ENCODE data around the gene C11orf91.
"Not testable (repeated sequence)": the region's sequence is repeated elsewhere in the genome, so short reads cannot be mapped to it uniquely, and the experiment has no call there.

The C11orf91 gene

DNA sequence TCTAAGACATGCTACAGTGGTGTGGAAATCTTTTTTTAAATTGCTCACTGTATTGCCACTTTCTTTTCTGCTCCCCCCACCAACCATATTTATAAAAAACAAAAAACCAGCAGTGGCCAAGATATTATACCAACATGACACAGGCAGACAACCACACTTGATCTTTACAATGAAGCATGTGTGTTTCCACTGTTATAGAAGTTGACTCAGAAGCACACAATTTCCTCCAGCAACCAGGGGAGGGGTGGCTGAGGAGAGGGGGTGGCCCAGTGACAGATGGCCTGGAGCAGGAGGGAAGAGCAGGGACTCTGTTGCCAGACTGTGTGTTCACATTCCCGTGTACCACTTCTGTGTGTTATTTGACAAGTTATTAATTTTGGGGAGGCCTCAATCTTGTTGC lies 20.8 kb upstream of the C11orf91 start:
- DNase-seq, result no peak

DNA sequence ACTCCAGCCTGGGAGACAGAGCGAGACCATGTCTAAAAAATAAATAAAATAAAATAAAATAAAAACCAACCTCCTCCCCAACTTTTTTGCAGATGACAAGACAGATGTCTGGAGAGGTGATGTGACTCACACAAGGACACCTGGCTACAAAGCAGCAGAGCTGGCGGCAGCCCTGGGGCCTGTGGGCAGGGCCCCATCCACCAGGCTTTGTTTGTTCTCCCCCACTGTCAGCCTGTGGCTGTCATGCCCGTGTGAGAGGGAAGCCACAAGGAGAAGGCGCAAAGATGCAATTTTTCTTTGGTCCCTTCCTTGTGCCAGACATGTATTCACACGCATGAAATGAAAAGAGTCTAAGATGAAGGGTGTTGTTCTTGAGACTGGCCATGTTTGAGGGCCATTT lies 19.0 kb upstream of the C11orf91 start:
- no peak for DNase-seq

GRCh38 chr11:33718440-33718839 lies 17.8 kb upstream of the C11orf91 start:
- DNase-seq, result no peak

DNA sequence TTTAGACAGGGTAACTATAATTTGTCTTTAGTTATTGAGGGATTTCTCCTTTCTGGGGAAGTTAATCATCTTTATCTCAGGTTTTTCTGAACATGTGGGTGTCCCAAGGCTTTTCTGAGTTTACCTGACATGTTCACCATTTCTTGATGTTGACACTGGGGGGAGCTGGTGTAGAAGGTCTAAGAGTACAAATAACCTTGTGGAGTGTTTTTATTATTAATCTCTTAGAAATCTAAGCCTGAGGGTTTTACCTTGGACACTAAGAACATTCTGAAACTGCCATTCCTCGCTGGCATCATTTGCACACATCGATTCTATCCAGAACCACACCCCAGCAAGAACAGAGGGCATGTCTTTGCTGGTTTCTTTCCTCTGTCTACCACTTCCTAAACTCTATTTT lies 15.6 kb upstream of the C11orf91 start:
- no peak for DNase-seq

- DNase-seq, result no peak
Observed at GRCh38 chr11:33713856-33714398, 13.3 kb upstream of the C11orf91 start.

- no peak for DNase-seq
Observed at GRCh38 chr11:33713151-33713855, 12.7 kb upstream of the C11orf91 start.

DNA sequence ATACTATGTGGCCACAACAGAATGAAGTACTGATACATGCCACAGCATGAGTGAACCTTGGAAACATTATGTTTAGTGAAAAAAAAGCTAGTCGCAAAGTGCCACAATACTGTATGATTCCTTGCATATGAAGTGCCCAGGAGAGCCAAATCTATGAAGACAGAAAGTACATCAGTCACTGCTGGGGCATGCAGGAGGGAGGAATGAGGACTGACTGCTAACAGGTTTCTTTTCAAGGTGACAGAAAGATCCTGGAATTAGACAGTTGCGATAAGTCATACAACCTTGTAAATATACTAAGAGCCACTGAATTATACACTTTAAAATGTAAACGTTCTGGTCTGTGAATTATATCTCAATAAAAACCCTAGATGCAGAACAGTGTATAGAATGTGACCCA lies 11.8 kb upstream of the C11orf91 start:
- DNase-seq, result no peak

- DNase-seq, result no peak
Observed at GRCh38 chr11:33709466-33709865, 8.8 kb upstream of the C11orf91 start.

GRCh38 chr11:33708985-33709384 lies 8.4 kb upstream of the C11orf91 start:
- DNase-seq, result no peak

GRCh38 chr11:33707831-33708230 lies 7.2 kb upstream of the C11orf91 start:
- not testable (repeated sequence) for DNase-seq

DNA sequence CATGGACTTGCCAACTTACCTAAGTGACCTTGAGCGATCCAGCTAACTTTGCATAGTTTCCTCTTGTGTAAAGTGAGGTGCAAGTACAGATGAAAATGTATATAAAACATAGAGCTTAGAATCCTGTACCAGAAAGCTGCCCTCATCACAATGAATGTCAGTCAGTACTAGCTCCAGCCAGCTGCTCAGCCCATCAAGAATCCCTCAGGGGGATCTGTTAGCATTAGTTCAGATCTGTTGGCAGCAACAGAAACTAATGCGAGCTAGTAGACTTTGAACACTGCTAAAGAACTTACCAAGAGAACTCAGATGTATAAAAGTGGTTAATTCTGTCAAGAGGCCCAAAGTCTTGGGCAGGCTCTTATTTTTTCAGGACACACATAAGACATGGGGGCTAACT lies 6.3 kb upstream of the C11orf91 start:
- DNase-seq, result no peak

DNA sequence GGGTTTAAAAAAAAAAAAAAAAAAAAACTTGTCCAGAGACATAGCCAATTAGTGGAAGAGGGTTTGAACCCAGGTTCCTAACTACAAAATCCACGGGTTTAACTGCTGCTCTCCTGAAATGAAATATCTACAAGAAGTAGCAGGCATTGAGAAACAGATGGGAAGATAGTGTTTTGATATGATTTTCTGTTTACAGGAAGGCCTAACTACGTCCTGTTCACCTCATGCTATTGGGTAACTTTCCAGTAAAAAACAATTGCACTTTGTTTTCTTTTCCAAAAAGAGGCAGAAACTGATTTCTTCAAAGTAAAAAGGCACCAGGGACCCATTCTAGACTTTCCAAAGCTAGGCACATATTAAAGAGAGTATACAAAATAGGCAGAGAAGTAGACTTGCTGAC lies 5.9 kb upstream of the C11orf91 start:
- DNase-seq, result no peak

GRCh38 chr11:33704240-33705002 lies 3.8 kb upstream of the C11orf91 start:
- no peak for DNase-seq

DNA sequence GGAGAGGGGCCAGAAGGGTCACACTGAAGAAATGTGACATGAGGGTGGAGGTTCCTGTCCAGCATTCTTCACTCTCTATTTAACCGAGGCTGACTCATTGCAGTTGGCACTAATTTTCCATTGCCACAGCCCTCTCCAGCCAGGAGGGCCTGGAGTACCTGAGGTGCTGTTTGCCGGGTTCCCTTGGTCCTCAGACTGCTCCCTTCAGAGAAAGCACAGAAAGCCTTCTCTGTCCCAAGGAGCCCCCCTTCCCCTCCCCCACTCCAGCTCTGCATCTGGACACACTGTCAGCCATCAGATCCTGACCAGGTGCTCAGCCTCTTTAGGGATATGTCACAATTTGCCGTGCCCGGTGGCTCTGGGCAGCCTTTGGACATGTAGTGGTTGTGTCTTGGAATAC lies 3.2 kb upstream of the C11orf91 start:
- no peak for DNase-seq

- no peak for DNase-seq
Observed at GRCh38 chr11:33703234-33703633, 2.6 kb upstream of the C11orf91 start.

GRCh38 chr11:33701302-33702230 lies 940 bp upstream of the C11orf91 start:
- no peak for DNase-seq

GRCh38 chr11:33700063-33700501 lies 544 bp downstream of the C11orf91 start:
- DNase-seq, result no peak

DNA sequence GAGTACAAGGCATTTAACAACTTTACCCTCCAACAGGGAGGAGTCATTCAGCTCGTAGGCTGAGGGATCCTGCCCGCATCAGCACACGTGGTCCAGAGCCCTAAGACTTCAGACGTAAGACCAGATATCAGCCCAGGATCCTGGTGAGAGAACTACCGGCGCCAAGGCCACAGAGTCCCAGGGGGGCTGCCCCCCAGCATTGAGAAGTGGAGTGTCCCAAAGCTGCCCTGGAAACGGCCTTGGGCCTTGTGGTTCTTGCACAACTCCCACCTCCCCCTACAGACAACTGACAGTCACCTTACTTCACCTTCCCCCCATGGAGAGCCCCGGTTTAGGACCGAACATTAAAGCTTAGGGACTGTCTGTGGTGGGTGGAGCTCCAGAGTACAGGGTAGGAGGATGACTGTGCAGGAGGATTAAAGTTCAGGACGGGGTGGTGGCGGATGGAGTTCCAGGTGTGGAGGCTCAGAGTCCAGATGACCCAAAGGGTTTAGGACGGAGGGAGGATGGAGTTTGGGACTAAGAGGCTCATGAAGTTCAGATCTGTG lies 1.0 kb downstream of the C11orf91 start:
- no peak for DNase-seq

GRCh38 chr11:33698921-33699320 lies 1.7 kb downstream of the C11orf91 start:
- no peak for DNase-seq

- DNase-seq, result no peak
Observed at GRCh38 chr11:33697997-33698396, 2.6 kb downstream of the C11orf91 start.

- no peak for DNase-seq
Observed at GRCh38 chr11:33696931-33697638, 3.5 kb downstream of the C11orf91 start.

GRCh38 chr11:33696411-33696810 lies 4.2 kb downstream of the C11orf91 start:
- no peak for DNase-seq

All from CD4-positive, alpha-beta T cell treated with Interleukin-15 for 1 hour (primary cell).